Ovary (tissue), 9 donors: Measurements from ENCODE around the gene HIGD2A. TPM values are rescaled to one million over a fixed set of nuclear protein-coding genes. Genes with fewer than 3 reads are reported as not detected.

ENCODE experiments used
- DNase-seq, 5 donors: peaks; one replicate each; pipeline ENCODE4 v3.0.0-alpha.2; 2019 to 2020
- H3K27ac ChIP-seq, 2 donors: fragments of 200-600 bp; one replicate each; pipeline versions ENCODE4 v1.5.1 to v1.8.0; 2019 to 2022
- H3K27me3 ChIP-seq: fragments of 200-600 bp; one replicate; pipeline ENCODE4 v1.8.0; 2022
- H3K36me3 ChIP-seq: fragments of 200-600 bp; sonication (generic); one replicate; pipeline ENCODE4 v1.5.1; 2019
- H3K4me1 ChIP-seq: one replicate; pipeline ENCODE4 v1.8.1; 2013; ENCODE audit warnings: mild to moderate bottlenecking, moderate library complexity; ENCODE audit not compliant: insufficient read depth
- H3K4me3 ChIP-seq: fragments of 200-600 bp; sonication (generic); one replicate; pipeline ENCODE4 v1.5.1; 2017
- H3K9me3 ChIP-seq, 2 donors: fragments of 200-600 bp in 1 of 2; sonication (generic) in 1 of 2; one replicate each; pipeline versions ENCODE4 v1.5.1 to v1.8.1; 2013 to 2019; ENCODE audit warnings: mild to moderate bottlenecking in 1 of 2, moderate library complexity in 1 of 2
- EP300 ChIP-seq: sonication (generic); formaldehyde crosslinking; IDR thresholded peaks from one replicate; pipeline ENCODE4 v1.6.1; 2017; ENCODE audit warnings: antibody characterized with exemption
- POLR2A ChIP-seq: fragments of 450-650 bp; IDR thresholded peaks from one replicate; pipeline ENCODE4 v1.6.1; 2017; ENCODE audit warnings: antibody characterized with exemption, mild to moderate bottlenecking, moderate library complexity
- WGBS, 3 donors: extraction: QIAGEN DNeasy Blood & Tissue Kit in 1 of 3; methylation state at CpG; one replicate each; pipeline versions ENCODE4 v1.1.5 to v1.1.7; 2013 to 2017; 5-methylcytosine and 5-hydroxymethylcytosine counted together
- intact Hi-C, 4 donors: fragments of 100-400 bp; cut with DNase I; formaldehyde crosslinking; loops; one replicate each; pipeline versions ENCODE4 v1.11.0 to v1.15.1; 2022 to 2023
- polyA plus RNA-seq, 2 donors: library from polyadenylated mRNA; stranded (reverse); fragments of 200-250 nt in 1 of 2; fragments of 350-450 nt in 1 of 2; fragmentation: Illumina TruSeq in 1 of 2; extraction: RNeasy Lipid Tissue Mini Kit (QIAGEN cat#74804) in 1 of 2; gene quantifications; one replicate each; pipeline ENCODE4 v1.2.3, GENCODE V29; 2013 to 2014
- total RNA-seq, 7 donors: library from RNA; depleted of rRNA in 2 of 7; stranded (reverse); fragments of >200 nt in 2 of 7; fragmentation: NEBNext Ultra II Directional in 3 of 7; extraction: Animal tissue kit (Norgen Biotek cat#: 25700) in 3 of 7; gene quantifications; one replicate each; pipeline versions ENCODE4 v1.1.0 to v1.2.4, GENCODE V29; 2016 to 2023
- TF ChIP-seq, protein P1 (sequence below), 3 donors: fragments of 450-650 bp in 2 of 3; fragments of 200-600 bp in 1 of 3; IDR thresholded peaks; one replicate each; pipeline versions ENCODE4 v1.5.1 to v1.8.0; 2016 to 2022; ENCODE audit warnings: antibody characterized with exemption in 3 of 3, mild to moderate bottlenecking in 1 of 3
- donor health status: DM: no; HTN: no; CAD: no; lungs with moderate emphysema.
- donor health status: DM: no; HTN: no; CAD: no.
- donor health status: Bipolar disorder and iron deficiency.
- donor health status: DM: yes; HTN: yes; CAD: no.
- donor health status: DM: no; HTN: no; CAD: no.
- donor health status: DM: yes; HTN: yes; CAD: no.

The HIGD2A gene
- total and polyA plus RNA-seq, 9 donors = 64.3 to 131 (median 100) TPM

DNA sequence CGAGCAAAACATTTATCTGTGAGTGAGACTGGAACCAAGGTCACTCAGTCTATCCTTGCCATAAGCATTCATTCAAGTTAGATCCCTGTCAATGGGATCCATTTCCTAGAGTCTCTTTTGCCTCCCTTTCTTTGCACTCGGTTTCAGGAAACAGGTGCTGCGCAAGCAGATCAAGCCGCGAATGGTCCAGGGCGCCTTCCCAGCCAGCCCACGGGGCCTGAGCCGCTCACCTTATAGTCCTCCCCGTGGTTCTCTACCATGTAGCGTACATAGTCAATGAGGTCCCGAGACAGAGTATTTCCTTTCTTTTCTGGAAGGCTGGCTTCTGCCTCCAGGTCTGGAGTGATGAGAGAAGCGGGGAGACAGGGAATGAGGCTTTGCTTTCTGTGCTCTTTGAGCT lies 3.6 kb upstream of the HIGD2A start:
- 80 to 92% (median 85%) methylated on average over 12 of the region's 12 CpGs for WGBS, 3 donors
- TF ChIP-seq POLR2A (no peak), EP300 (no peak)
- TF ChIP-seq, protein P1, sequence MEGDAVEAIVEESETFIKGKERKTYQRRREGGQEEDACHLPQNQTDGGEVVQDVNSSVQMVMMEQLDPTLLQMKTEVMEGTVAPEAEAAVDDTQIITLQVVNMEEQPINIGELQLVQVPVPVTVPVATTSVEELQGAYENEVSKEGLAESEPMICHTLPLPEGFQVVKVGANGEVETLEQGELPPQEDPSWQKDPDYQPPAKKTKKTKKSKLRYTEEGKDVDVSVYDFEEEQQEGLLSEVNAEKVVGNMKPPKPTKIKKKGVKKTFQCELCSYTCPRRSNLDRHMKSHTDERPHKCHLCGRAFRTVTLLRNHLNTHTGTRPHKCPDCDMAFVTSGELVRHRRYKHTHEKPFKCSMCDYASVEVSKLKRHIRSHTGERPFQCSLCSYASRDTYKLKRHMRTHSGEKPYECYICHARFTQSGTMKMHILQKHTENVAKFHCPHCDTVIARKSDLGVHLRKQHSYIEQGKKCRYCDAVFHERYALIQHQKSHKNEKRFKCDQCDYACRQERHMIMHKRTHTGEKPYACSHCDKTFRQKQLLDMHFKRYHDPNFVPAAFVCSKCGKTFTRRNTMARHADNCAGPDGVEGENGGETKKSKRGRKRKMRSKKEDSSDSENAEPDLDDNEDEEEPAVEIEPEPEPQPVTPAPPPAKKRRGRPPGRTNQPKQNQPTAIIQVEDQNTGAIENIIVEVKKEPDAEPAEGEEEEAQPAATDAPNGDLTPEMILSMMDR (IDR thresholded peaks at IDR 0.05) = no peak
- H3K4me1 ChIP-seq = peaks cover 7% of the 10 kb centered on the region

DNA sequence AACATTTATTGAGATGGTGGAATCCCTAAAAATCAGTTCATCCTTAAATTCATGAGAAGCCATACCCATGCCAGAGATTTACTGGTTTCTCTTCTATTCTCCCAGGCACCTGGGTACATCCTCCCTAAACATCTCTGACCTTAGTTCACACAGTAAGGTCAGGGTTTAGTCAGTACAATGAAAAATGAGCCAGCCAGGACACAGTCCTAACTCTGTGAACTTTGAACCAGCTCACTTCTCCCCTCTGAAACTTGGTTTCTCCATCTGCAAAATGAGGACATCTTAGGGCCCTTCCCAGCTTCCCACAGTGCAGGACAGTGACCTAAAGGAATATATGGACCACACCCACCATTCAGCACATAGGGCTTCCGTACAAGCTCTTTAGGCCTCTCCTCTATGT lies 2.1 kb upstream of the HIGD2A start:
- no peak for DNase-seq
- no peaks in the 10 kb centered on the region for H3K9me3 ChIP-seq
- TF ChIP-seq POLR2A (no peak), EP300 (no peak)
- TF ChIP-seq, protein P1 (IDR thresholded peaks at IDR 0.05) = no peak
- no peaks in the 10 kb centered on the region for H3K27me3 ChIP-seq
- H3K27ac ChIP-seq = no peak overlapping the region
- WGBS, 3 donors = 67 to 83% (median 73%) methylated on average over 1 of the region's 1 CpG
- H3K36me3 ChIP-seq = no peaks in the 10 kb centered on the region
- H3K4me1 ChIP-seq = peaks cover 7% of the 10 kb centered on the region
- intact Hi-C loops = no loop called here
- no peak overlapping the region for H3K4me3 ChIP-seq

More for the DNA sequence above, 3.6 kb upstream of the HIGD2A start:
- no peaks in the 10 kb centered on the region for H3K9me3 ChIP-seq
- H3K4me3 ChIP-seq = no peak overlapping the region
- no peak for DNase-seq
- intact Hi-C loops = no loop called here
- no peaks in the 10 kb centered on the region for H3K36me3 ChIP-seq
- no peak overlapping the region for H3K27ac ChIP-seq
- H3K27me3 ChIP-seq = no peaks in the 10 kb centered on the region

DNA sequence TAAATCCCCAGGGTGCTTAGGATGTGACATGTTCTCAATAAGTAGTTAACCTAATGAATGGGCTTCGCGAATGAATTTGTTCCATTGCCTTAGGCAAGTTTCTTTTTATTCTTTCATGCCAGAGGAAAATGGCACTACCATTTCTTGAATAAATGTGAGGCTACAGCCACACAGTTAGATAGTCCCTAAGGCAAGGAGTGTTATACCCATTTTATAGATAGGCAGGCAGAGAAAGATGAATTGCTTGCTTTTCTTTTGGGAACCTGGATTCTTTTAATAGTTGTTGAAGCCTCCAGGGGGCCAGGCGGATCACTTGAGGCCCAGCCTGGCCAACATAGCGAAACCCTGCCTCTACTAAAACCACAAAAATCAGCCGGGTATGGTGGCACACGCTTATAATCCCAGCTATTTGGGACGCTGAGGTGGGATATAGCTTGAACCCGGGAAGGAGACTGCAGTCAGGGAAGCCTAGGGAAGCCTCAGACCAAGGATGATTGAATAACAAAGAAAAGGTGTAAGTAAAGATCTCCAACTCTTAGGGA lies 1.1 kb upstream of the HIGD2A start:
- Histone ChIP-seq H3K27ac (no peak overlapping the region), H3K36me3 (no peaks in the 10 kb centered on the region), H3K4me3 (peak overlapping the region; percentile 76), H3K9me3 (no peaks in the 10 kb centered on the region), H3K27me3 (no peaks in the 10 kb centered on the region), H3K4me1 (peaks cover 7% of the 10 kb centered on the region)
- intact Hi-C loops = no loop called here
- DNase-seq = no peak
- TF ChIP-seq POLR2A (no peak), EP300 (no peak)
- TF ChIP-seq, protein P1 (IDR thresholded peaks at IDR 0.05) = no peak
- WGBS, 3 donors = 33 to 38% (median 34%) methylated on average over 8 of the region's 8 CpGs

DNA sequence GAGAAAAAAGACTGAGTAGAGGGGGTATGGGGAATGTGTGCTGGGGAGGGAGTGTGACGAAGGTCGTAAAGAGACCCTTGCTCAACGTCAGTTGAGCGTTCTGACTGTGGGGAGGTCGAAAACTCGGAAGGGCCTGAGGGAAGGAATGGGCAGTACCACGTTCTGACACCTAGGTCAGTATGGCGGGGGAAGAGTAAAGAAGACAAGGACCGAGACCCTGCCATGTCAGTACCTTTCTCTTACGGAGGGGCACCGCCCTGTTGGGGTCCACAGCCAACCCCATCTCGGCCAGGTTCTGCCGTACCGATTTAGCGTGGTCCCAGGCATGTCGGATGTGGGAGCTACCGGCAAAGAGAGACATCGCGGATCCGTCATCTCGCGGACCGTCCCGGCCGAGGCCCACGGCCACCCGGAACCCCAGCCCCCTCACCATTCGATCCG lies 528 bp upstream of the HIGD2A start:
- 0 to 1% (median 1%) methylated on average over 27 to 29 of the region's 29 CpGs for WGBS, 3 donors
- DNase-seq = no peak
- Histone ChIP-seq H3K4me3 (peak overlapping the region; percentile 76), H3K9me3 (no peaks in the 10 kb centered on the region), H3K36me3 (no peaks in the 10 kb centered on the region), H3K27me3 (no peaks in the 10 kb centered on the region), H3K4me1 (peaks cover 7% of the 10 kb centered on the region), H3K27ac (no peak overlapping the region)
- TF ChIP-seq, protein P1 (IDR thresholded peaks at IDR 0.05) = no peak
- TF ChIP-seq EP300 (no peak), POLR2A (no peak)
- intact Hi-C loops = loop anchor here in 1 of 4 donors (2.0 kb wide), 1 partner anchor 61 kb away; the partner anchor contains the start of gene FAF2
